Skeletal muscle cell (primary cell): ENCODE measurements around the gene KAT2A.
A peak's percentile ranks its signal among the peaks of the same experiment; 100 is the strongest.

ENCODE experiments used
- DNase-seq: peaks from one replicate; pipeline ENCODE4 v3.0.0-alpha.2; 2010; ENCODE audit warnings: low read depth
- H3K4me3 ChIP-seq: 2 replicates; pipeline ENCODE4 v1.5.1; 2011; ENCODE audit warnings: low read depth, mild to moderate bottlenecking, control low read depth, low read length, moderate library complexity

KAT2A gene

GRCh38 chr17:42136654-42137051 is 15.5 kb upstream of the KAT2A start:
- no peak for DNase-seq
- no peak overlapping the region for H3K4me3 ChIP-seq

- no peak overlapping the region for H3K4me3 ChIP-seq
- DNase-seq = no peak
Measured at GRCh38 chr17:42135664-42136653, 14.8 kb upstream of the KAT2A start.

DNA sequence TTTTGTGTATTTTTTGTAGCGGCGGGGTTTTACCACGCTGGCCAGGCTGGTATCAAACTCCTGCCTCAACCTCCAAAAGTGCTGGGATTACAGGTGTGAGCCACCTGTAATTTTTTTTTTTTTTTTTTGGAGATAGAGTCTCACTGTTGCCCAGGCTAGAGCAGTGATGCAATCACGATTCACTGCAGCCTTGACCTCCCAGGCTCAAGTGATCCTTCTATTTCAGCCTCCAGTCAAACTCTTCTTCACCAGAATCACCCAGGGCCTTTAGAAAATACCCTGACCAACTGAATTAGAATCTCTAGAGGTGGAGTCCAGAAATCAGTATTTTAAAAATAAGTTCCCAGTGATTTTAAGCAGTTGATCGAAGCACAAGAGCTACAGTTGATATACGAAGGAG is 14.0 kb upstream of the KAT2A start:
- DNase-seq = no peak
- H3K4me3 ChIP-seq = no peak overlapping the region

GRCh38 chr17:42133461-42134041 is 12.4 kb upstream of the KAT2A start:
- no peak for DNase-seq
- H3K4me3 ChIP-seq = no peak overlapping the region

DNA sequence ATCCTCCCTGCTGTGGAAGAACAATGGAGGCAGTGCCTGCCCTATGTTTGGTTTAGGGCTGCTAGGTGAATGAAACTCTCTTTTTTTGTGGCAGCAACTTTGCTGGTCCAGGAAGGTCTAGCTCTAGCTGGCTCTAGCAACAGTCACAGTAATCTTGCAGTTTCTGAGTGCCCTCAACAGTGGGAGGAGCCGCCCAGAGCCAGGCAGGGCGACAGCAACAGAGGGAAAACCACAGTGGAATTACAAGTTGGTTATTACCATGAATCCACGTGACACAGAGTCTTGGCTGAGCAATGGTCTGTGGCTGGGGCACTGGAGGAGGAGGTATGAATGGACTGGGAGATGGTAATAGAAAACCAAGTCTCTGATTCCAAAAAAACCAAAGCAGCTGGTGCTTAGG is 11.8 kb upstream of the KAT2A start:
- H3K4me3 ChIP-seq = no peak overlapping the region
- DNase-seq = peak; percentile 31

DNA sequence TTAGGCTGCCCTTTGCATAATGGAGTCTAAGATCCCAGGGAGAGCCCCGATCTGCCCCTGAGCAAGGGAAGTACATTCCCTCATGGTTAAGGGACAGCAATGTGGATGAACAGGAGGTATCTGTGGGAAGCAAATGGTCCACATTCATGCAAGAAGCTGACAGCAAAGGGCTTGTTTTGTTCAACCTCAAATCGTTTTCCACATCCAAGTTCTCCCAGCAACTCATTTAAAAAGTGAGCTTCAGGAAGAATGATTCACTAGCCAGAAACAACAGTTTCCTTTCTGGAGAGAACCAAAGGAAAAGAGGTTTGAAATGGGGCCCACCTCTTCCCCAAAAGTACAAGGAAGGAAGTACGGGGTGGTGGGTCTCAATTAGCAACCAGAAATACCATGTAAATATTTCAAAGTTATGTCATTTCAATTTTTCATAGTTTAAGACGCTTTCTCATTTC is 10.8 kb upstream of the KAT2A start:
- no peak for DNase-seq
- H3K4me3 ChIP-seq = no peak overlapping the region

GRCh38 chr17:42131232-42131631 is 10.1 kb upstream of the KAT2A start:
- no peak for DNase-seq
- no peak overlapping the region for H3K4me3 ChIP-seq

GRCh38 chr17:42130310-42130936 is 9.3 kb upstream of the KAT2A start:
- H3K4me3 ChIP-seq = no peak overlapping the region
- no peak for DNase-seq

DNA sequence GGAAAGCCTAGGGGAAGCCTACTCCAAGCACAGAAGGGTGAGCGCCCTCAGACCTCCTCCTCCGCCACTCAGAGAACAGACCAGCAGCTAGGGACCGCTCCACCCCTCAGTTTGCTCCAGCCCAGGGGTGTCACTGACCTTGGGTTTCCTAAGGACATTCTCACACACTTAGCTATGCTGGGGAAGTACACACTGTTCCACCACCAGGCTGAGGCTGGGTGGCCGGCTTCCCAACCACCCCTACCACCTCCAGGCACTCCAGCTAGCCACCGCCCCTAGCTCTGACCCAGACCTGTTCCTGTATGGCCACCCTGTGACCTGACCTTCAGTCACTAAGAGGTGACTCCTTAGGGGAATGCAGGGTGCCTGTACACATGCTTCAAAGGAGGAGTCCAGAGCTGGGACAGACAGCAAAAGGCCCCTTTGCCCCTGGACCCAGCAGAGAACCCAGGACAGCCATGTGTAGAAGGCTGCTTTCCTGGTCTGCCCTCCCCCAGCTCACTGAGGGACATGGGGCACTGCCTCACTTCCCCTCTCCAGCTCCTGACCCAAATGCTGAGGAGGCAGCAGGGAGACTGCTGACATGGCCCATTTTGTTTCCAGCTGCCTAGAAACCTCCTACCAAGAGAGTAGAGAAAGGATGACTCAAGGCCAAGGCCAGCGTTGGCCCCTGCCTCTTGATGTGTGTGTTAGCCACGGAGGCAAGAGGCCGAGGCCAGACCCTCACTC is 8.1 kb upstream of the KAT2A start:
- no peak for DNase-seq
- H3K4me3 ChIP-seq = no peak overlapping the region

GRCh38 chr17:42127414-42127813 is 6.2 kb upstream of the KAT2A start:
- no peak for DNase-seq
- no peak overlapping the region for H3K4me3 ChIP-seq

DNA sequence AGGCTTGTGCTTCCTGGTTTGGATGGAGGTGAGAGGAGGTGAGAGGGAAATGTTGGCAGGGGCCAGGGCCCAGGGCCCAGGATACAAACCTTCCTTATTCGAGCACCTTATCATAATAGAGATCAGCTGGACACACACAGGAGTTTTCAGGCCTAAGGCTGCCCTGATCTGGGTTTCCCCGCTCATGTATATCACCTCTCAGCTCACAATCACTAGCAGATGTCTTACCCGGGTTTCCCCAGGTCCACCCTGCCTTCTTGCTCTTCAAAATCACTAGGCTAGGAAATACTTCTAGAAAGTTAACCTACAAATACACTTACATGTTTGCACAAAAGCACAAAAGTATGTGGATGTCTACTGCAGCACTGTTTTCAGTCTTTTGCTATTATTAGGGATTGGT is 5.7 kb upstream of the KAT2A start:
- no peak for DNase-seq
- no peak overlapping the region for H3K4me3 ChIP-seq

DNA sequence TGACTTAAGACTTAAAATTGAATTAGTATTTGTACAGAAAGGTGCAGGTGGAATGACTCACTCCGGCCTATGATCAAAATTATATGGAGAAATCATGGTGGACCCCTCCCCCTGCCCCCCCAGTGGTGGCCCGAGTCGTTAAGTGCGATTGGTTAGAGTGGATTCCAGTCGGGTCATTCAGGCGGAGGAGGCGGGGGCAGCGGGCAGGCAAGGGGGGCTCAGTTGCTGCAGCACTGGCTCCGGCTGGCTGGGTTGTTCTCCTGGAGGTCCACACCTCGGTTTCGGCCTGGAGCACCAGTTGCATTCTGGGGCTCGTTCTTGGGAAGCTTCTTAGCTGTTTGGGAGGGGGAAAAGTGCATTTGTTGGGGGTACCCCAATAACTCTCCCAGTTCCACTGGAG is 4.4 kb upstream of the KAT2A start:
- no peak for DNase-seq
- no peak overlapping the region for H3K4me3 ChIP-seq

DNA sequence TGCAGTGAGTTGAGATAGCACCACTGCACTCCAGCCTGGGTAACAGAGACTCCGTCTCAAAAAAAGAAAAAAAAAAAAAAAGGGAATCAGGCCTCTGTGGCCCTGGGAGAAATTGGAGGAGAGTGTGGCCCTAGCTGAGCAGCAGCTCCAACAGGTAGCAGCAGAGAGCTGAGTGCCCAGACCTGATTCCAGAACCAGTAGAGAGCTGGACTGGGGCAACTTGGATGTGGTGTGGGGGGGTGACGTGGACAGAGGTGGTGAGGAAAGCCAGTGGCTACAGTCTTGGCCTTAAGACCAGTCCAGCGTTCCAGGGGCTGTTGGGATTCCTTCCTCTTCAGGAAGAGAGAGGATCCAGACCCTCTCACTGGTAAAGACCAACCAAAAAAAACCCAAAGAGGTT is 3.1 kb upstream of the KAT2A start:
- no peak overlapping the region for H3K4me3 ChIP-seq
- no peak for DNase-seq

DNA sequence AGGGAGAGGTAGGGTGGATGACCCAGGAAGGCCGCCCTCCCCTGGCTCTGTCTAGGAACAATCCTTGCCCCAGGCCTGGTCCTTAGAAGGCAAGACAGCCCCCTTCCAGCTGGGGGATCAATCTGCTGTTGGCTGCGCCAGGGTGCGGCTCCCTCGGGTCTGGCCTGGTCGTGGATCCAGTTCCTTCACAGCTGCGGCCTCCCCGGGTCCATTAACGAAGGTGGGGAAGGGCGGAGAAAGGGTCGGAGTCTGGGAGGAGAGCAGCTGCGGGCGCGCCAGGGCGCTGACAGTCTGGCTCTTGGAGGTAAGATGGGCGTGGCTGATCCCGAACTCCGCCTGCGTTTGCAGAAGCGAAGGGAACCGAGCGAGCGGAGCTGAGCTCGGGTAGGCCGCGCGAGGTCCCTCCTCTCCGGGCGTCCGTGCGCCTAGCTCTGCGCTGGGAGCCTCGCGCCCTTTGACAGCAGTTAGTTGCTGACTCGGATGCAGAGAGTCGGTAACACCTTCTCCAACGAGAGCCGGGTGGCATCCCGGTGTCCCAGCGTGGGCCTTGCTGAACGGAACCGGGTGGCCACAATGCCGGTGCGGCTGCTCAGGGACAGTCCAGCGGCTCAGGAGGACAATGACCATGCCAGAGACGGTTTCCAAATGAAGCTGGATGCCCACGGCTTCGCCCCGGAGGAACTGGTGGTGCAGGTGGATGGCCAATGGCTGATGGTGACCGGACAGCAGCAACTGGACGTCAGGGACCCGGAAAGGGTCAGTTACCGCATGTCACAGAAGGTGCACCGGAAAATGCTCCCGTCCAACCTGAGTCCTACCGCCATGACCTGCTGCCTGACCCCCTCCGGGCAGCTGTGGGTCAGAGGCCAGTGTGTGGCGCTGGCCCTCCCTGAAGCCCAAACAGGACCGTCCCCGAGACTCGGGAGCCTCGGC is 1.5 kb upstream of the KAT2A start, which contains the start of gene HSPB9:
HSPB9 (plus strand) TSS at position 434 of the 933 bp plus-strand sequence; CDS start at position 481, 47 bp downstream.
- no peak within 1 kb of the TSS for H3K4me3 ChIP-seq

DNA sequence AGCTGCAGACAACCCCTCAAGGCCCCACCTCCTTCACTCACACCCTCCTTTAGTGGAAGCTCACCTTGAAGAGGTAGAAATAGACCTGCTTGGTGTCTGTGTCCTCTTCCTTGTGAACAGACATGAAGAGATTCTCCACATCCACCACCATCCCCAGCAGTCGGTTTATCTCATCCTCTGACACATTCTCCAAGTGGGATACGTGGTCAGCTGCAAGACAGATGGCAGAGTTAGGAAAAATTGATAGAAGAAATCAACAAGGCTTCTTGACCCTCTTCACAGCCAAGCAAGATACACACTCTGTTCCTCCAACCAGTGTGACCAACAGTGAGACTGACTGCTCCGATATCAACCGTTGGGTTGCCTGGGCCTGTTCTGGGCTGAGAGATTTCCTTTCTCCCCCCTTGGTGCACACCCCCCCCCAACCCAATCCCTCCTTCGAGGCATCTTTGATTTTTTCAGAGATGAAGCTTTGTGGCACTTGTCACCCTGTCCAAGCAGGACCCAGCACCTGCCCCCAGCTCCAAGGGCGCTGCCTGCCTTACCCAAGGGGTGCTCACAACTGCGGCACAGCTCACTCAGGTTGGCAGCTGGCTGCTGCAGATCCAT is 902 bp downstream of the KAT2A start:
- DNase-seq = no peak
- peak overlapping the region; percentile 56 for H3K4me3 ChIP-seq

More for the DNA sequence above, 1.5 kb upstream of the KAT2A start, which contains the start of gene HSPB9:
- DNase-seq = no peak

GRCh38 chr17:42119301-42119700 is 1.9 kb downstream of the KAT2A start:
- H3K4me3 ChIP-seq = no peak overlapping the region
- DNase-seq = no peak

- no peak overlapping the region for H3K4me3 ChIP-seq
- DNase-seq = no peak
Measured at GRCh38 chr17:42118545-42118944, 2.6 kb downstream of the KAT2A start.

DNA sequence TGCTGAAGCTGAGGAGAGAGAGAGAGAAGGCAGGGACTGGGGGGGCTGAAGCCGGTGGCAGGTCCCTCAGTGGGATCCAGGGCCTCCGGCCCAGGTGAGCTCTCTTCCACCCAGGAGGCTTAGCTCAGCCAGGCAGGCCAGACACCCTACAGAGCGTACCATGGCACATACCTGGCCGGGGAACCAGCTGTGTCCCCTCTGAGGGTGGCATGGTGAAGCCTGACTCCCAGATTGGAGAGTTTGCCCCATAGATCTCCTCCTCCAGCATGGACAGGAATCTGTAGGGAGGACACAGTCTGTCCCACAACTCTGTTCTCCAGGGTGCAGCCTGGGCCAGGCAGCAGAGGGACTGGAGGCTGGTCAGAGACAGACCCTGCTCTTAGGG is 3.0 kb downstream of the KAT2A start:
- DNase-seq = no peak
- no peak overlapping the region for H3K4me3 ChIP-seq
